ENCODE results near the gene YTHDC1.

The YTHDC1 gene

GRCh38 chr4:68358988-68359387 lies 9.1 kb upstream of the YTHDC1 start:
- H3K4me3 ChIP-seq (IDR thresholded peaks at IDR 0.05; ENCODE audit: insufficient read depth, low read depth, low read length) = no peak overlapping the region
- H3K27me3 ChIP-seq (ENCODE audit: insufficient read depth, low read depth) = no peaks in the 10 kb centered on the region
- H3K9ac ChIP-seq = no peak overlapping the region; the same call in 1 of the 2 replicates
- no peaks in the 10 kb centered on the region for H3K79me2 ChIP-seq (ENCODE audit: insufficient read depth, low read depth)
- TF ChIP-seq CTCF (conservative IDR thresholded peaks at IDR 0.05; ENCODE audit: low read depth, low read length) = no peak
- peaks cover 8% of the 10 kb centered on the region for H3K4me1 ChIP-seq (ENCODE audit: low read depth, poor library complexity, severe bottlenecking)
- peak overlapping the region; percentile 30; the same call in 1 of the 2 replicates for H3K27ac ChIP-seq
- peak overlapping the region; percentile 54 for H3K4me2 ChIP-seq
- no peaks in the 10 kb centered on the region for H4K20me1 ChIP-seq (ENCODE audit: insufficient read depth)
- H2AFZ ChIP-seq (ENCODE audit: low read depth) = peak overlapping the region; percentile 75
- H3K36me3 ChIP-seq (ENCODE audit: insufficient read depth) = no peaks in the 10 kb centered on the region

GRCh38 chr4:68352791-68353190 lies 2.9 kb upstream of the YTHDC1 start:
- Histone ChIP-seq H3K9ac (no peak overlapping the region), H3K4me2 (no peak overlapping the region), H3K27ac (no peak overlapping the region), H3K4me3 (IDR thresholded peaks at IDR 0.05; ENCODE audit: insufficient read depth, low read depth, low read length) (no peak overlapping the region), H3K4me1 (ENCODE audit: low read depth, poor library complexity, severe bottlenecking) (peaks cover 4% of the 10 kb centered on the region), H2AFZ (ENCODE audit: low read depth) (no peak overlapping the region), H3K27me3 (ENCODE audit: insufficient read depth, low read depth) (no peaks in the 10 kb centered on the region), H3K36me3 (ENCODE audit: insufficient read depth) (no peaks in the 10 kb centered on the region), H3K79me2 (ENCODE audit: insufficient read depth, low read depth) (peaks cover 20% of the 10 kb centered on the region), H4K20me1 (ENCODE audit: insufficient read depth) (no peaks in the 10 kb centered on the region)
- no peak for TF ChIP-seq CTCF (conservative IDR thresholded peaks at IDR 0.05; ENCODE audit: low read depth, low read length)

- peaks cover 16% of the 10 kb centered on the region for H3K4me1 ChIP-seq (ENCODE audit: low read depth, poor library complexity, severe bottlenecking)
- H3K79me2 ChIP-seq (ENCODE audit: insufficient read depth, low read depth) = peaks cover 55% of the 10 kb centered on the region
- peak overlapping the region; percentile 93 for H3K27ac ChIP-seq
- H3K9ac ChIP-seq = peak overlapping the region; percentile 97
- H3K4me3 ChIP-seq (IDR thresholded peaks at IDR 0.05; ENCODE audit: insufficient read depth, low read depth, low read length) = peak overlapping the region; percentile 92
- no peaks in the 10 kb centered on the region for H3K27me3 ChIP-seq (ENCODE audit: insufficient read depth, low read depth)
- no peaks in the 10 kb centered on the region for H3K36me3 ChIP-seq (ENCODE audit: insufficient read depth)
- H2AFZ ChIP-seq (ENCODE audit: low read depth) = peak overlapping the region; percentile 53; the same call in 1 of the 2 replicates
- peak overlapping the region; percentile 76 for H3K4me2 ChIP-seq
- no peak for TF ChIP-seq CTCF (conservative IDR thresholded peaks at IDR 0.05; ENCODE audit: low read depth, low read length)
- peaks cover 17% of the 10 kb centered on the region; the same call in 1 of the 2 replicates for H4K20me1 ChIP-seq (ENCODE audit: insufficient read depth)
These were observed 626 bp downstream of the YTHDC1 start for GRCh38 chr4:68349279-68349648.

GRCh38 chr4:68348577-68348976 lies 1.3 kb downstream of the YTHDC1 start:
- H2AFZ ChIP-seq (ENCODE audit: low read depth) = no peak overlapping the region
- peak overlapping the region; percentile 76 for H3K4me2 ChIP-seq
- H4K20me1 ChIP-seq (ENCODE audit: insufficient read depth) = peaks cover 19% of the 10 kb centered on the region; the same call in 1 of the 2 replicates
- H3K27me3 ChIP-seq (ENCODE audit: insufficient read depth, low read depth) = no peaks in the 10 kb centered on the region
- no peak for TF ChIP-seq CTCF (conservative IDR thresholded peaks at IDR 0.05; ENCODE audit: low read depth, low read length)
- no peaks in the 10 kb centered on the region for H3K36me3 ChIP-seq (ENCODE audit: insufficient read depth)
- H3K4me3 ChIP-seq (IDR thresholded peaks at IDR 0.05; ENCODE audit: insufficient read depth, low read depth, low read length) = peak overlapping the region; percentile 92
- H3K79me2 ChIP-seq (ENCODE audit: insufficient read depth, low read depth) = peaks cover 62% of the 10 kb centered on the region
- peaks cover 18% of the 10 kb centered on the region for H3K4me1 ChIP-seq (ENCODE audit: low read depth, poor library complexity, severe bottlenecking)
- H3K27ac ChIP-seq = peak overlapping the region; percentile 93
- H3K9ac ChIP-seq = peak overlapping the region; percentile 97

Measured in KMS-11 (cell line).